HG03457 (cell line): ENCODE results near the gene ZNFX1.
"Not testable (repeated sequence)": the region's sequence is repeated elsewhere in the genome, so short reads cannot be mapped to it uniquely, and the experiment has no call there.

Experiments
- ATAC-seq: cut with Tn5 transposase; IDR thresholded peaks from one replicate; pipeline ENCODE4 v1.9.1; 2021; ENCODE audit warnings: moderate number of reproducible peaks; ENCODE audit not compliant: unreplicated experiment

Gene ZNFX1

DNA sequence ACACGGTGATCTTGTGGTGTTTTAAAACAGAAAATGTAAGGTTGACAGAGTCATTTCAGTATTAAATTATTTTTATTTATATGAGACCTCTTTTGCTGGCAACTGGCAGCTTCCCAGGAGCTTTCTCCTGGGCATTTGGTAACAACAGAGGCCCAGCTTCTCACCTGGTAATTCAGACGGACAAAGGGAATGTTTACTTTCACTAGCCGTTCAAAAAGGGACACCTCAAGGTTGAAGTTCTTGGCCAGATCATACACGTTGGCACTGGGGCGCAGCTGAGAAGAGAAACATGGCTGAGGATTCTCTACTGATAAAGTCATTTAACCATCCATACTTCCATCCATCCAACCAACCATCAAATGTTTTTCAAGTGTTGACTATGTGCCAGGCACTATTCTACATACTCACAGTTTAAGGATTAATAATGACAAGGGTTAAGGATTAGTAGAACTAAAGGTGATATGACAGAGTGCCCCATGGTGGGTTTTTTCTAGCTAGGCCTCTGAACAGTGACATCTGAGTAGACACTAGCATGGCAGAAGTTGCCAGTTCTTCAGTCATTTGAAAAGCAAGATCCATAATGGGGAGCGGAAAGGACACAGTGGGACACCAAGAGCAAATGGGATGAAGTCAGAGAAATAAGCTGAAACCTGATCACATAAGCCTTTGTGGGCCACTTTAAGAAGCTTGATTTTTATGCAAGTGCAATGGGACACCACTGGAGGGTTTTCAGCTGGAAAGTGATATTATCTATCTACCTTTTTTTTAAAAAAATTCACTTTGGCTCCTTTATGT, 25.1 kb downstream of the ZNFX1 start:
- no peak for ATAC-seq

DNA sequence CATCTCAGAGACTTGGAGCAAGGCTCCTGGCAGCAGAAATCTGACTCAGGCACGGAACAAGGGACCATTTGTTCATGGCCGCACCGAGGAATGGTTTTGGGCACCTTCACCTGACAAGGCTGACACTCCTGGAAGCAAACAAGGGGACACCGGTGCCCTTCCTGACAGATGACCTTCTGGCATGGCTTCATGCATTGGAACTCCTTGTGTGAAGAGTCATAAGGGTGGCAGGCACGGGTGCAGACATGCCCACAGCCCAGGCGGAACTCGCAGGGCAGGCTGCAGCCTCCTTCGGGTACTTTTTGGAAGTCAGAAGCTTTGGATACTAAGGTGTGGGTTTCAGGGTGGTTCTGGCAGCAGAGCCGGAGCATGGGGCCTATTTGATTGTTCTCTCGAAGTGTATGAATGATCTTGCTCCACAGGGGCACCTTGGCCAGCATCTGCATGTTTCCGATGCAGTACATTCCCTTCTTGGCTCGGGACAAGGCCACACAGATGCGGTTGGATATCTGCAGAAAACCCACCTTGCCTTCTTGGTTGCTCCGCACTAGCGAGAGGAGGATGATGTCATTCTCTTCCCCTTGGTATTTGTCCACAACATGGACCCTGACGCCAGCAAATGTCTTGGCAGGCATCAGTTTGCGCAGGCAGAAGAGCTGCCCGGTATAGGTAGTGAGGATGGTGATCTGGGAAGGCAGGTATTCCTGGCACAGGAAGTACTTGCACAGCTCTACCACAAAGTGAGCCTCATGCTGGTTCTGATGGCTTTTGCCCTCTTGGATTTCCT, 28.8 kb downstream of the ZNFX1 start:
- no peak for ATAC-seq

DNA sequence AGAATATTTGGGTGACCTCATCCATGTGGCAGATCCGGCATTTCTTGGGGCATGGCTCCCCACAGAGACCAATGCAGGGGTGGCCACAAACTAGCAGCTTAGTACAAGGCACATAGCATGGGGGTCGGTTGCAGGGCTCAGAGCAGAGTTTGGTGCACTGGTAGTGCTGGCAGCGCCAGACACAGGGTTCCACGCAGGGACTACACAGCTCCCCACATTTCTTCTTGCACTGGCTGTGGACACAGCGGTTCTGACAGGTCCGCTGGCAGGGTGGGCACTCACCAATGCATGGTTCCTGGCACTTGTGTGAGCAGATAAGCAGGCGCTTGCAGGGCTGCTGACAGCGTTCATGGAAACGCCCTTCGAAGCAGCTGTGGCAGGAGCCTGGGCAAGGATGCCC, 29.6 kb downstream of the ZNFX1 start:
- no peak for ATAC-seq

DNA sequence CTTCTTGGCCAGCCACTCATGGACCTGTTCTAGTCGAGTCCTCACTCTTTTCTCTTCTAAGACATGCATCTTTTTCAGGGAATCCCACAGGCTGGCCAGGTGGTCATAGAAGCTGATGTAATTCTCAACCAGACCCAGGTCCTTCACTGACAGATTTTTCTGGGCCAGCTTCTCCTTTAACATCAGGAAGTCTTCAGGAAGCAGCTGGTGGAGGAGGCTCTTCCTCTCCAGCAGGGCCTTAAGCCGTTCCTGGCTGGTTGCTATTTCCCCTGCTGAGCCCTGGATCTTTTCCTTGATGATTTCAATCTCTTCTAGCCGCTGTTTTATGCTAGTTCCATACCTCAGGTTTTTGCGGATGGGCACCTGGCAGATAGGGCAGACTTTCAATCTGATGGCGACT, 30.1 kb downstream of the ZNFX1 start:
- no peak for ATAC-seq

DNA sequence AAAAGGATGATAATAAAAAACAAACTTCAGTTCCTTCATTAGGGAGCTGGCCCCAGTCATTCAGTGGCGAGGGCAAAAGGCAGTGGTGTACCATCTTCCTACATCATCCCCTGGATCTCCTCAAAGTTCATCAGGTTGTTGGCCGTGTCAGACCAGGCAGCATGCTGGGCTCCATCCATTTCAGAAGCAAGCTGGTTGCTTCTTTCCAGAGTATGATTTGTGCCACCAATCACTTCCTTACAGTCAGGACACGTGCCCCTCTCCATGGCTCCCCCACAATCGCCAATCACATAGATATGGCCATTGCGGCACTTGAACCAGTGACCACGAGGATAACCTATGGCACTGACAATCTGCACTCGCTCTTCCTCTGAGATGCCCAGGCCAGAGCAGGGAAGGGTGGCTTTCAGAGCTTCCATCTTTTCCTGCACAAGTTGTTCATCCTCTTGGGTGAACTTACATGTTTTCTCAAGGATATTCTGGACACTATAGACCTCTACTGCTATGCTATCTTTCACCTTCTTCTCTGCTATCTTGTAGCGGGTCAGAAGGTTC, 30.6 kb downstream of the ZNFX1 start:
- no peak for ATAC-seq

DNA sequence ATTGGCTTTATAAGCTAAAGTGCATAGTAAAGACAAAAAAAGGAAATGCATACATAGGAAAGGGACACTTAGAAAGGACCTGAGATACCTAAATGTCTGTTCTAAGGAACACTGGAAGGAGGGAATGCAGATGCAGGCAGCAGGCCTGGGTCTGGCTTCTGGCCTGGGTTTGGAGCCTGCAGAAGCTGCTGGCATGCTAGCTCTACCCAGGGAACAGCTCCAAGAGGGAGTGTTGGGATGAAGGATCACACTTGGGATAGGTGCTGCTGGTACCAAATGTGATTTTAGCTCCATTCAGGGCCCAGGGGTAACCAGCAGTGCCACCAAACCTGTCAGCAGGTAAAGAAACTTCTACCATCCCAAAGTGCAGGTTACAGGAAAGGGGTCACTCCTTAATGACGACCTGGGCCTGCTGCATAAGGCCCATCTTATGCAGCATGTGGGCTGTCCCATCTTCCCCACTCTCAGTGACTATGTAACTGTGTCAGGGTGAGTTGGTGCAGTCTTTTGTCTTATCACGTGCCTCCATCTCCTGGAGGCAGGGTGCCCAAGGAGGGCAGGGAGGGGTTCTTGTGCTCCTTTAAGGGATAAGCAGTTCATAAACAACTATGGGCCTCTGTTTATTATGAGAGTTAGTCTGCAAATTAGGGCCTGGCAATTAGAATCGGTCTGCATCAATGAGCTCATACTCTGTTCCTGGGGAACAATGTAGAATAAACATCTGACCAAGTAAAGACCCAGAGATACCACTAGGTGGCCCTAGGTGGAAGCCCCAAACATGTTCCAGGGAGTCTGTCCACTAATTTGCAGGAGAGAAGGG, 31.7 kb downstream of the ZNFX1 start:
- ATAC-seq: no peak

DNA sequence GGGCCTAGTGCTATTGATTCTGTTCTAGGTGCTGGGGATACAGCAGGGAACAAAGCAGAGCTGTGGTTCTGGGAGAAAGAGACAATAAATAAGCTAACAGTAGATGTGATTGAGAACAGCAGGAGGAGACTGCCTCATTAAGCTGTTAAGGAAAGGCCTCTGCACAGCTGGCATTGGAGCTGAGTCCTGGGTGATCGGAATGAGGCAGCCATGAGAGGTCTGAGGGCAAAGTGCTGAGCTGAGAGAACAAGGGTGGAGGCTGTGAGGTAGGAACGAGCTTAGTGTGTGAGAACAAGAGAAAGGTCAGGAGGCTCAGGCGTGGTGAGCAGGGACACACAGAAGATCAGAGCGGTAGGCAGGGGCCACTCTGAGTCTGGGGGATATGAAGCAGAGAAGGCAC, 40.3 kb downstream of the ZNFX1 start:
- ATAC-seq: no peak

DNA sequence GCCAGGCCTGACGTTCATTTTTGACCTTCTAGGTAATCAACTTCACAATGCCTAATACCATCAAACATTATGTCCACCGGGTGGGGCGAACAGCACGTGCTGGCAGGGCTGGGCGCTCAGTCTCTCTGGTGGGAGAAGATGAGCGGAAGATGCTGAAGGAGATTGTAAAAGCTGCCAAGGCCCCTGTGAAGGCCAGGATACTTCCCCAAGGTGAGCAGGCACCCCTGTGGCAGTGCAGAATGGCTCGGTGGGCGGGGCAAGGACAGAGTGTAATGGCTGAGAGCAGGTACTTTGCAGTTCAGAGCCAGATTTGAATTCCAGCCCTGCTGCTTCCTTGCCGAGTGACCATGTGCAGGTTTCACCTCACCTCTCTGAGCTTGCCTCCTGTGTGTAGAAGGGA, 41.6 kb downstream of the ZNFX1 start:
- no peak for ATAC-seq

DNA sequence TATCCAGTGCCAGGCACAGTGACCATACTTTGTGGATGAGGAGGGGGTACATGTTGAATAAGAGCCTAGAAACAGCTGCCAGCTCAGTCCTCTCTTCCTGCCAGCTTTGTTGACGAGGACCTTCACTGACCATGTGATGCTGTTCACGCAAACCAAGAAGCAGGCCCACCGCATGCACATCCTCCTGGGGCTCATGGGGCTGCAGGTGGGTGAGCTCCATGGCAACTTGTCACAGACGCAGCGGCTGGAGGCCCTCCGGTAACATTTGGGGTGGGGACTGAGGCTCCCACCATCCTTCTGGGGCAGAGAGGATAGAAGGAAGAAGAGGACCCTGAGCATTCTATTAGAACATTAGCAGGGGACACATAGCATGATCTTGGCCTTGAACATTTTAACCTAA, 43.0 kb downstream of the ZNFX1 start:
- no peak for ATAC-seq

DNA sequence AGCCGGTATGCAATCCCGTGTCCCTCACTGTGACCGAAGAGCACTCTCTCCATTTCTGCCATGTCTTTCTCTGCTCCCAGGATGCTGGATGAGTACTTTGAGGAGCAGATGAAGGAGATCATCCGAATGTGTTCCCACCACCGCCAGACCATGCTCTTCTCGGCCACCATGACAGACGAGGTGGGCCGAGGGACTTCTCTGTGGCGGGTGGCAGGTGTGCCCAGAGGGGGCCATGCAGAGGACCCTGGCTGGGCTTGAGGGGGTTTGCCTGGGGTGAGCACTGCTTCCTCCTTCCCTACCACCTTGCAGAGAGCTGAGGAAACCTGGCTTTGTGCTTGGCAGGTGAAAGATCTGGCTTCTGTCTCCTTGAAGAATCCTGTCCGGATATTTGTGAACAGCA, 44.6 kb downstream of the ZNFX1 start:
- no peak for ATAC-seq

DNA sequence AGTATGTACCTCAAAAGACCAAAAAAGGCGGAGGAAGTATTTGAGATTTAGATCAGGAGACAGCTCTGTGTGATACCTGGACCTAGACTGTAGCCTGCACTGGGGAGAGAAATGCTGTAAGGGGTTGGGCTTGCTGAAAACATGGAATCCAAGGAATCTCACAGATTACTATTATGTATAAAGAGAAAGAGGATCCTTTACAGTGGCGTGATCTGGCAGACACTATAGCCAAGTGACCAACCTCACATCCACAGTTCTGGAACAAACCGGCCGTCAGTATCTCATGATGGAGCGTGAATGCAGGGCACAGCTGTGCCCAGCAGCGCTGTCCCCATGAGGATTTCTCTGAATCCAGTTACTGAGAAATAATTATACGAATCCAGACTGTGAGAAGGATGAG, 46.4 kb downstream of the ZNFX1 start:
- ATAC-seq: no peak

DNA sequence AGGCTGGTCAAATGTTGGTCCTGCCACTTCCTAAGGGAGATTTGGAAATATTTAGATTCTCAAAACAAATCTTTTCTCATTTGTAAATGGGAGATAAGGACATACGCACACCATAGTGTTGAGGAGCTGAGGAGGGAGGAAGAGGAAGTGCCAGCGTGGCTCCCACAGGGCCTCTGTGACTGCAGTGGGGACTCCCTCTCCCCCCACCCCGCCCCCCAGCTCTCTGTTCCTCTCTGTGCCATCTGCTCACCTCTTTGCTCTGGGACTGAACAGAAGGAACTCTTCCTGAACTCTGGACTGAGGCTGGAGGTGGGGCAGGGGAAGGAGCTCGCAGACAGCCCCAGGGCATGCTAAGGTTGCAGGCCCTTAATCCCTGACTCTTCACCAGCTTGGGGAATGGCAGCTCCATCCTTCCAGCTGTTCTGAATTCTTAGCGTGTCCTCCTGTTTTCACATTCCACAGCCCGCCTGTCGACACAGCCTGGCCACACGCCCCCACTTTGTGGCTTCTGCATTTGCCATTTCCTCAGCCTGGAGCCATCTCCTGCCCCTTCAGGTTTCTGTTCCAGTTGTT, 47.2 kb downstream of the ZNFX1 start:
- no peak for ATAC-seq

DNA sequence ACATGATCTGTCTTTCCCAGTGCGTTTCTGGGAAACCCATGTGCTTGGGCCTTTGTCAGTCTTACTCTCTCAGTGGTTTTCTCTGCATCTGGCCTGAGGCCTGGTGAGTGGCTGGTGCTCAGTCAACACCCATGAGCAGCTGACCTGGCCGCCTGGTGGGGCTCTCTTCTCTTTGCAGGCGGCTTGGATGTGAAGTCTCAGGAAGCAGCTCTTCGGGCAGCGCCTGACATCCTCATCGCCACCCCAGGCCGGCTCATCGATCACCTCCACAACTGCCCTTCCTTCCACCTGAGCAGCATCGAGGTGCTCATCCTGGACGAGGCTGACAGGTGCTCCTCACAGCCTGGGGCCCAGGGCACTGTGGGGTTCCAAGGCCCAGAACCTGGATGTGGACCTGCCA, 47.8 kb downstream of the ZNFX1 start:
- no peak for ATAC-seq

DNA sequence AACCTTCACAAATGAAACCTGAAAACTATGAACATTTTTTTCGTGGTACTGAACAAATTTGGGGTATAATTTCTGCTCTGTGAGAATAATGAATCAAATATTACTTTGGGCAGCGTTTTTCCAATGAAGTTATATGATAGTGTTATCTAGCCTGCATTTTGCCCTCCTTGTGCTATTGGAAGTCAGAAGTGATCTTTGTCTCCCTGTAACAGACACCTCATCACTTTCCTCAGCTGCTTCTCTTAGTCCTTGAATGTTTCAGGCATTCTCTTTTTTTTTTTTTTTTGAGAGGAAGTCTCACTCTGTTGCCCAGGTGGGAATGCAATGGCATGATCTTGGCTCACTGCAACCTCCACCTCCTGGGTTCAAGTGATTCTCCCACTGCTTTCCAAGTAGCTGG, 48.5 kb downstream of the ZNFX1 start:
- no peak for ATAC-seq

DNA sequence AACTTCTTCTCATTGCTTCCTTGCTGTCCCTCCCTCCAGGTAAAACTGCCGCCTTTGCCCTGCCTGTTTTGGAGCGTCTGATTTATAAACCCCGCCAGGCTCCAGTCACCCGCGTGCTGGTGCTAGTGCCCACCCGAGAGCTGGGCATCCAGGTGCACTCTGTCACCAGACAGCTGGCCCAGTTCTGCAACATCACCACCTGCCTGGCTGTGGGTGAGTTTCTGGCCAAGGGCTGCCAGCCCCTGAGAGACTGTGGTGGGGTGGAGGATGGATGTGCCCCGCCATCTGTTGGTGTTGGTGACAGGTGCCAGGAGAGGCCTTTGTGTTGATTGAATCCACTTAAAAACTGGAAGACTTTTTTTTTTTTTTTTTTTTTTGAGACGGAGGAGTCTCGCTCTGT, 49.2 kb downstream of the ZNFX1 start:
- ATAC-seq: no peak

DNA sequence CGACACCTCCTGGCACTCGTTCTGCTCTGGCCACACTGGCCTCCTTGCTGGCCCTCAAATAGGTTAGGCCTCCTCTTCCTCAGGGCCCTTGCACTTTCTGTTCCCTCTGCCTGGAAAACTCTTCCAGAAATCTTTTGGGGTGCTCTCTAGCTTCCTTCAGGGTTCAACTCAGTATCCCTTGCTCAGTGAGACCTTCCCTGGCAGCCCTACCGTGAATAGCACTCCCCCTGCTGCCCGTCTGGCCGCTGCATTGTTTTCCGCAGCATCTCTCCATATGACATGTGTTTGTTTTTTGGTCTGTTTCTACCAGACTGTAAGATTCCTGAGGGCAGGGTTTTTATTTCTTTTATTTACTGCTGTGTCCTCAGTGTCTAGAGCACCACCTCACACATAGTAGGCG, 52.0 kb downstream of the ZNFX1 start:
- ATAC-seq: no peak

DNA sequence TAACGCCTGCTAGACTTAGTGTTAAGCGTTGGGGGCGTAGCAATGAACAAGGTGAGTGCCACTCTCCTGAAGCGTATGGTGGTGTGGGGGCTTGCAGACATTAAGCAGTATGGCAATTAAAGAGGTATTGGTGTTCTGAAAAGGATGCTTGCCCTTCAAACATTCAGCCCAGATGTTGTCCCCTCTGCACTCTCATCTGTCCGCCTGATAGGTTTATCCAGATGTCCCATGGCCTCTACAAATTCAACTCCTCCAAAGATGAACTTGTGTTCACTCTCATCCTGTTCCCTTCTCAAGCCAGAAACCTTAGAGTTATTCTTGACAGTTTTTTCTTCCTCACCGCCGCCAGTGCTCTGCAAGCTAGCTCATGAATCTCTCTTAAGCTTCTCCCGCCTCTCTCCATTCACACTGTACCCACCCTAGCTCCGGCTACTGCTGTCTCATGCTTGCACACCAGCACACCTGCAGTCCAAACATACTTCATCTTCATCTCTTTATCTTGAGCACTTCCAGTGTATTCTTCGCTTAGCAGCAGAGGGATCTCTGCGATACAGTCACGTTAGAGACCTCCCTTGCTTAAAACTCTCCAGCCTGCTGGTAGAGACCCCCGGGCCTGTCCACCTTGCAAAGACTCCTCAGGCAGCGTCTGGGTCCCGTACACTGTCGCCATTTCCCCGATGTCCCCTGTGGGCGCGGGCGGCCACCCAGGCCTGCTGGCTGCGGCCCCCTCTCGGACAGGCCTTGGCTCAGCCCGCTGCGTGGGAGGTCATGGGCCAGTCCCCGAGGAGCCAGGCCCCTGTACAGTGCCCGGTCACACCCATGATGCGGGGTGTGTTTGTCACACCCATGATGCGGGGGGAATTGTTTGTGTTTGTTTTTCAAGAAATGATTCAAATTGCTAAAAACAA, 57.7 kb downstream of the ZNFX1 start:
- ATAC-seq: no peak

DNA sequence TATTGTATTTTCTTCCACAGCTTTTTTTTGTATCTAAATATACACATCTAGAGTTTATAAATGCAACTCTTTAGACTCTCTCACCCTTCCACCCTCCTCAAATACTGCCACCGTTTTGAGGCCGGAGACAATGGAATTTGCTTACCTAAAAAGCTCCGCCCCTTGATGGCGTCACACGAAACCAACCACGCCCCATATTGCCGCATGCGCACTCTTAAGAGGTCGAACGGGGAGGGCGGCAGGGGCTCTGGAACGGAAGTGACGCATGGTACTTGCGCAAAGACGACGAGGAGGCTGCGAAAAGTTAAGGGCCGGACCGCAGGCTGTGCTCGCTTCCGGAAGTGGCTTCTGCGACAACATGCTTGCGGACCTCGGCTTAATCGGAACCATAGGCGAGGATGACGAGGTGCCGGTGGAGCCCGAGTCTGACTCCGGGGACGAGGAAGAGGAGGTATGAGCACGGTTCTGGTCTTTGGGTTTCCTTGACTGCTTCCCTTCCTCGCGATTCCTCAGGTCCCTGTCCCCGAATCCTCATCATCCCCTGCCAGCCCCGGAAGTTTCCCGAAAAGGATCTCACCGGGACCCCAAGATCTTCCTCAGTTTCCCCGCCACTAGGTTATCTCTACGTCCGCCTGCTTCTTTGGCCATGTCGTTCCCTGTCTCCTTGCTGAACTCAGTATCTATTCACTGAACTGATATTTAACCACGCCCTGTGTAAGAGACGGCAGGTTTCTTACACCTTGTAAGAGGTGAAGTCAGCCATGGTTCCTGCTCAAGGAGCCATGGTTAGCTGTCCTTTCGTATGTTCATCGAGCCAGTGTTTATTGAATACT, 58.5 kb downstream of the ZNFX1 start, which contains the start of gene DDX27:
Gene DDX27 (plus strand): TSS at position 326 of the 833 bp plus-strand sequence. CDS start 33 bp downstream, at position 359.
- peak; percentile 62 for ATAC-seq

DNA sequence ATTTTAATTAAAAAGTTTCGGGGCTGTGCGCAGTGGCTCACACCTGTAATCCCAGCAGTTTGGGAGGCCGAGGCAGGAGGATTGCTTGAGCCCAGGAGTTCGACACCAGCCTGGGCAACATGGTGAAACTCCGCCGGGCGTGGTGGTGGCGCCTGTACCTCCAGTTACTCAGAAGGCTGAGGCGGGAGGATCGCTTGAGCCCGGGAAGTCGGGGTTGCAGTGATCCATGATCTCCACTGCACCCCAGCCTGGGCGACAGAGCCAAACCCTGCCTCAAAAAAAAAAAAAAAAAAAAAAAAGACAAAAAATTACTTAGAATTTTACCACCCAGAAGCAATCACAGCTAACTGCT, 59.1 kb downstream of the ZNFX1 start:
- ATAC-seq: not testable (repeated sequence)
